Activated CD4-positive, alpha-beta T cell treated with anti-CD3 and anti-CD28 coated beads, Interleukin-2, Interleukin-4, amounts not matched to agents 100 ng/mL and 50 ng/mL, durations not matched to agents 16 hours and 8 hours (primary cell): ENCODE results near the gene ZNF730.
"Not testable (repeated sequence)": the region's sequence is repeated elsewhere in the genome, so short reads cannot be mapped to it uniquely, and the experiment has no call there.

Source experiments
- DNase-seq: peaks from one replicate; pipeline ENCODE4 v3.0.0-alpha.2; 2020; ENCODE audit warnings: low spot score

Gene ZNF730

DNA sequence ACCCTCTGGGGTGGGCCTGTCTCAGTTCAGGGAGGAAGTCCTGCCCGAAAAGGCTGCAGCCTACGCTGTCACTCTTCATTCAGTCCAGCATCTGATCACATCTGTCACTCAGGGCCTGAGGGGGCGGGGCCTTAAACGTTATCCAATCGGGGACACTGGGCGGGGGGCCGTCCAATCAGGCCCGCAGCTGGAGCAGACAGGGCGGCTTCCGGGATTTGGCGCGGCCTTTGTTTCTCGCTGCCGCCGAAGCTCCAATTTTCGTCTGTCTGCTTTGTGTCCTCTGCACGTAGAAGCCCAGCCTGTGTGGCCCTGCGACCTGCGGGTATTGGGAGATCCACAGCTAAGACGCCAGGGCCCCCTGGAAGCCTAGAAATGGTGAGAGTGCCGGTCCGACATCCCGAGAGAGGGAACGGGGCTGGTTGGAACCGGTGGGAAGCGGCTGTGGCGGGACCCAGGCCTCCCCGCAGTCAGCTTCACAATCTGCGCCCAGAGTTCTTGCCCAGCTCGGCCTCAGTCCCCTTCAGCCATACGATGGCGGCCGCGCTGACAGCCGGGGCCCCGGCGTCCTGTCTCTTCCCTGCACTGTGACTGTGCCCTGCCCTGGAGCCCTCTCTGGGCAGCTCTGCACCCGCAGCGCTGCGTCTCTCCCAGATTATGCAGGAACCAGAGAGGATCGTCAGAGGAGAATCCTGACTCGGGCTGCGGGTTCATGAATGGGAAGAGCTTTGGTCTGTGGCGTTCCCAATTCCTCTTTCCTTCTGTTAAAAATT, at the start of gene ZNF730:
ZNF730 (plus strand) TSS at position 224 of the 770 bp plus-strand sequence; CDS start at position 373, 149 bp downstream.
- no peak for DNase-seq

- peak; percentile 4 for DNase-seq
Observed at GRCh38 chr19:23070353-23071146, 46.3 kb upstream of the ZNF730 start.

DNA sequence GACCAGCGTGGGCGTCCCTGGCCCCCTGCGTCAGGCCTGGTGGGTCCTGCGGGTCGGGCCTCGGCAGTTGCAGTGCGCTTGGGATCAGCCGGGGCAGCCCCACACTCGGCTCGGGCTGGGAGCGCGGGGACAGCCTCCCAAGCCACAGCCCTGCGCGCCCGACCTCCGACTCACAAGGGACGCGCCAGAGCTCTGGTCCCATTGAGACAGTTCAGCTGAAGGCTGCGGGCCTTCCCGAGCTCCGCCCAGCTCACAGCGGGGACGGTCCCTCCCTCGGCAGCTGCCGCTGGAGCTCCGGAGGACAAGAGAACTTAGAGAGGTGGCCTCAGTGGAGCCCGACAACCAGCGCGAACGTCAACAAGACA, 45.7 kb upstream of the ZNF730 start:
- DNase-seq: no peak

DNA sequence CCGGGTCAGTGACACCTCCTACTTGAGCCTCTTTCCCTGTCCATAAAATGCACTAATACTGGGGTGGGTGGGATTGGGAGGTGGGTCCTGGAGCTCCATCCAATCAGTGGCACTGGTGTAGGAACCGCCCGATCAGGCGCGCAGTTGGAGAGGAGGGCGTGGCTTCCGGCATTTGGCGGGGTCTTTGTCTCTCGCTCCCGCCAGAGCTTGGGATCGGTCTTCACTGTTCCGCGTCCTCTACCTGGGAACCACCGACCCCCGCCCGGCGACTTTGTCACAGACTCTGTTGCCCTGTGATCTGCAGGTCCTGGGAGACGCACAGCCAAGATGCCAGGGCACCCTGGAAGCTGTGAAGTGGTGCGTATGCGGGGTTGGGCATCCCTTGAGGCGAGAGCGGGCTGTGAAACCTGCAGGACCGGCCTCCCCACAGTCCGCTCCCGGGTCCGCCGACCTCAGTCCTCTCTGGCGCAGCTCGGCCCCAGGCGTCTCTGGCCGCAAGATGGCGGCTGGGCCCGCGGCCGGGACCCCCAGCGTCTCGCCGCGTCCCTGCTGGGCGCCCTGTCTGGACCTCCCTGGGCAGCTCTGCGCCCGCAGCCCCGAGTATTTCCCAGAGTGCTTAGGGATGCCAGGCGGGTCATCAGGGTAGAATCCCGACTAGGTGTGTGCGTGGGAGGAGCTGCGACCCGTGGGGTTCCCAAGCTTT, 41.6 kb upstream of the ZNF730 start:
- DNase-seq: peak; percentile 8

GRCh38 chr19:23077776-23078175, 39.0 kb upstream of the ZNF730 start:
- not testable (repeated sequence) for DNase-seq

DNA sequence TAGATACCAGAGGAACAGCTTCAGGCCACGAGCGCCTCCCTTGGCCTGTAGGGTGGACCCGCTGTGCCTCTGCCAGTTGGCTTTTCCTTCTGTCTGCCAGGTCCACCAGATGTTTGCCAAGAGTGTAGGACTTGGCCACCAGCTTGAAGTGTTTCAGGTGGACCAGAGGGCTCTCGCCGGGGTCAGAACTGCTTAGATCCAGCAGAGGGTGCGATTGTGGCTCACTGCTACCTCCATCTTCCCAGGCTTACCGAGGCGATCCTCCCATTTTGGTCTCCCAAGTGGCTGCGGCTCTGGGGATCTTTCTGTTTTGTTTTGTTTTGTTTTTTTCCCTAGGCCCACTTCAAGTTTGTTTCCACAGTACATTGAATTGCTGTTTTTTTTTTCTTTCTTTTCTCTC, 23.0 kb upstream of the ZNF730 start:
- DNase-seq: no peak

- DNase-seq: no peak
Observed at GRCh38 chr19:23095418-23095817, 21.4 kb upstream of the ZNF730 start.

- no peak for DNase-seq
Observed at GRCh38 chr19:23098286-23098685, 18.5 kb upstream of the ZNF730 start.

GRCh38 chr19:23098988-23099387, 17.8 kb upstream of the ZNF730 start:
- no peak for DNase-seq

DNA sequence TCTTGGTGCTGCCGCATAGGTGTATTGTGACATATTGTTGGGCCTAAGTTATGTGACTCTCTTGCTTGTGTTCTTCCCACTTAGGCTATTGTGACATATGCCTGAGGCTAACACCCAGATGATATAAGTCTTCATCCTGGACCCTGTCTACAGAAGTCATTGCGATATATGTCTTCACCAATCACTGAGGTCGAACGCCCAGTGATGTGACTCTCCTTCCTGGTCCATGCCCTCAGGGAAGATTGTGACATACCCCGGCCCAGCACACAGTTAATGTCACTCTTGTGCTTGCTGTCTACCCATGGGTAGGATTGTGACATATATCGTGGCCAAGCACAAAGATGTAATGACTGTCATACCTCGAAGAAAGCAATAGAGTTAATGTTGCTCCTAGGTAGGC, 16.9 kb upstream of the ZNF730 start:
- no peak for DNase-seq

DNA sequence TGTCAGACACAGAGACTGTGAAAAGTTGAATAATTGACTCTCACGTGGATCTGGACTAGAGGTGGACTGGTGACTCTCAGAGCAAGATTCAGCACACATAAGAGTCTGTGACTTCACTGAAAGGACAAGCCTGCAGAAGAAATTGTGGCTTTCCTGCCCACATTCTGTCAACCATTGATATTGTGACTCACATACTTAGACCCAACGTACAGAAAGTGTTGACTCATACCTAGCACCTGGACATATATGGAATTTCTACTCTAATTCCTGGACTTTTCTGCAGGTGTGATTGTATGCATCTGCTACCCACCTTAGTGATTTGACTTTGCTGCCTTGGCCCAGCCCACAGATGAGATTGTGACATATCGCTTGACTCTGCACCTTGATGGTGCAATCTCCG, 15.6 kb upstream of the ZNF730 start:
- no peak for DNase-seq

DNA sequence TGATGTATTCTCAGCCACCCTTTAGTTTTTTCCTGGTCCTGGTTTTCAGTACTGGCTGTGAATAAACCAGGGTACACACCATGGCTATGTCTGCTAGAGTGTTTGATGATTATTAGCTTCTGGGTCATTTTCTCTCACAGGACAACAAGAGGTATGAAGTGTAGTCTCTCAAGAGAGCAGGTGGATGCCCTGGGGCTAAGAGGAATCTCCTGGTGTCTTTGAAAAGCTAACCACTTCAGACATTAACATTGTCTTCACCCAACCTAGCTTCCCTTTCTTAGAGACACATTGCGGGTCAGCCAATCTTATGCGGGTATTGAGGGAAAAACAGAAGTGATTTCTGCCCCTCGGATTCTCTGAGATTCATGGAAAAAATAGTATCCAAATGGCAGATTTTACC, 1.6 kb downstream of the ZNF730 start:
- no peak for DNase-seq

GRCh38 chr19:23134211-23134610, 17.4 kb downstream of the ZNF730 start:
- DNase-seq: not testable (repeated sequence)

DNA sequence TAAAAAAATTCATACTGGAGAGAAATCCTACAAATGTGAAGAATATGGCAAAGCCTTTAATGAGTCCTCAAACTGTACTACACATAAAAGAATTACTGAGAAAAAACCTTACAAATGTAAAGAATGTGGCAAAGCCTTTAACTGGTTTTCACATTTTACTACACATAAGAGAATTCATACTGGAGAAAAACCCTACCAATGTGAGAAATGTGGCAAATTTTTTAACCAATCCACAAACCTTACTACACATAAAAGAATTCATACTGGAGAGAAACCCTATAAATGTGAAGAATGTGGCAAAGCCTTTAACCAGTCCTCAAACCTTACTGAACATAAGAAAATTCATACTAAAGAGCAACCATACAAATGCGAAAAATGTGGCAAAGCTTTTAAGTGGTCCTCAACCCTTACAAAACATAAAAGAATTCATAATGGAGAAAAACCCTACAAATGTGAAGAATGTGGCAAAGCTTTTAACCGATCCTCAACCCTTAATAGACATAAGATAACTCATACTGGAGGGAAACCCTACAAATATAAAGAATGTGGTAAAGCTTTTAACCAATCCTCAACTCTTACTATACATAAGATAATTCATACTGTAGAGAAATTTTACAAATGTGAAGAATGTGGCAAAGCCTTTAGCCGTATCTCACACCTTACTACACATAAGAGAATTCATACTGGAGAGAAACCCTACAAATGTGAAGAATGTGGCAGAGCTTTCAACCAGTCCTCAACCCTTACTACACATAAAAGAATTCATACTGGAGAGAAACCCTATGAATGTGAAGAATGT, 29.0 kb downstream of the ZNF730 start:
- DNase-seq: no peak

DNA sequence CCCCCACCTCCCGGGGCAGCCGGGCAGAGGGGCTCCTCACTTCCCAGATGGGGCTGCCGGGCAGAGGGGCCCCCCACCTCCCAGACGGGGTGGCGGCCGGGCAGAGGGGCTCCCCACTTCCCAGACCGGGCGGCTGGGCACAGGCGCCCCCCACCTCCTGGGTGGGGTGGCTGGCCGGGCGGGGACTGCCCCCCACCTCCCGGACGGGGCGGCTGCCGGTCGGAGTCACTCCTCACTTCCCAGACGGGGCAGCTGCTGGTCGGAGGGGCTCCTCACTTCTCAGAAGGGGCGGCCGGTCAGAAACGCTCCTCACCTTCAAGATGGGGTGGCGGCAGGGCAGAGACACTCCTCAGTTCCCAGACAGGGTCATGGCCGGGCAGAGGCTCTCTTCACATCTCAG, 43.9 kb downstream of the ZNF730 start:
- no peak for DNase-seq

GRCh38 chr19:23168286-23168685, 51.5 kb downstream of the ZNF730 start:
- DNase-seq: not testable (repeated sequence)

GRCh38 chr19:23183251-23183650, 66.4 kb downstream of the ZNF730 start:
- no peak for DNase-seq

GRCh38 chr19:23190341-23190740, 73.5 kb downstream of the ZNF730 start:
- DNase-seq: no peak
